Measurements from ENCODE around the gene PANK1.

DNA sequence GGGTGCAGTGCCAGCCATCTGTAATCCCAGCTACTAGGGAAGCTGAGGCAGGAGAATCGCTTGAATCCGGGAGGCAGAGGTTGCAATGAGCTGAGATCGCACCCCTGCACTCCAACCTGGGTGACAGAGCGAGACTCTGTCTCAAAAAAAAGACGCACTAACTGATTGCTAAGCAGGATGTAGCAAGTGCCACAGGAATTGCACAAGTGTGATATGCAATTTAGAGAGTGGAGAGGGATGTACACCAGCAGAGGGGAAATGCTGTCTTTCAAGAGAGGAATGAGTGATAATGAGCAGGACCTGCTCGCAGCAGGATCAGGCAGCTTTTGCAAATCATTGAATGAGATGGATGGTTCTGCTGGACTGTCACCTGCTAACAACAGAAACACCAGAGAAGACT, 96.4 kb downstream of the PANK1 start:
- TF ChIP-seq, protein P1, sequence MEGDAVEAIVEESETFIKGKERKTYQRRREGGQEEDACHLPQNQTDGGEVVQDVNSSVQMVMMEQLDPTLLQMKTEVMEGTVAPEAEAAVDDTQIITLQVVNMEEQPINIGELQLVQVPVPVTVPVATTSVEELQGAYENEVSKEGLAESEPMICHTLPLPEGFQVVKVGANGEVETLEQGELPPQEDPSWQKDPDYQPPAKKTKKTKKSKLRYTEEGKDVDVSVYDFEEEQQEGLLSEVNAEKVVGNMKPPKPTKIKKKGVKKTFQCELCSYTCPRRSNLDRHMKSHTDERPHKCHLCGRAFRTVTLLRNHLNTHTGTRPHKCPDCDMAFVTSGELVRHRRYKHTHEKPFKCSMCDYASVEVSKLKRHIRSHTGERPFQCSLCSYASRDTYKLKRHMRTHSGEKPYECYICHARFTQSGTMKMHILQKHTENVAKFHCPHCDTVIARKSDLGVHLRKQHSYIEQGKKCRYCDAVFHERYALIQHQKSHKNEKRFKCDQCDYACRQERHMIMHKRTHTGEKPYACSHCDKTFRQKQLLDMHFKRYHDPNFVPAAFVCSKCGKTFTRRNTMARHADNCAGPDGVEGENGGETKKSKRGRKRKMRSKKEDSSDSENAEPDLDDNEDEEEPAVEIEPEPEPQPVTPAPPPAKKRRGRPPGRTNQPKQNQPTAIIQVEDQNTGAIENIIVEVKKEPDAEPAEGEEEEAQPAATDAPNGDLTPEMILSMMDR (IDR thresholded peaks at IDR 0.05), result no peak
- TF ChIP-seq EZH2 (IDR thresholded peaks at IDR 0.05), result no peak
- no peak for TF ChIP-seq EZH2phosphoT487 (IDR thresholded peaks at IDR 0.05)
